Measurements from ENCODE around the gene B3GNT9. TPM values are rescaled to one million over a fixed set of nuclear protein-coding genes. Genes with fewer than 3 reads are reported as not detected.
A peak's percentile ranks its signal among the peaks of the same experiment; 100 is the strongest.

The B3GNT9 gene
- total RNA-seq, 1 experiment from 2014 or later: 3.8 TPM

- peak overlapping the region; percentile 95; the same call in 1 of the 2 replicates for H3K27ac ChIP-seq (ENCODE audit: low read depth, low read length)
- H3K27me3 ChIP-seq (ENCODE audit: insufficient read depth, low read length): no peaks in the 10 kb centered on the region
- H3K9me2 ChIP-seq (ENCODE audit: insufficient read depth): no peaks in the 10 kb centered on the region
- H3K4me3 ChIP-seq (replicated peaks in 1 of 2; ENCODE audit: low read depth in 1 of 2, low read length in 2 of 2): no peak overlapping the region
- ChIA-PET POLR2A (no interaction called here), RAD21 (ENCODE audit: low non-redundant PET in 1 of 2, low total read pairs in 2 of 2, uncharacterized antibody in 2 of 2, unreplicated experiment in 2 of 2) (no interaction called here), CTCF (interaction anchor here (1.0 to 3.4 kb wide), 3 partner anchors 12 to 159 kb away, joined by 3 to 14 read pairs (median 3); partner anchors contain the start of genes E2F4 and ELMO3)
- intact Hi-C loops (cut with micrococcal nuclease): no loop called here
- BruUV-seq (replicated peaks): no TSS peak
- no peak overlapping the region for H2AFZ ChIP-seq (ENCODE audit: low read depth, low read length, poor library complexity, severe bottlenecking)
- ATAC-seq (no peak), DNase-seq (ENCODE audit: low read depth, low spot score) (no peak)
- peaks cover 40 to 69% of the 10 kb centered on the region in 2 experiments for H3K4me1 ChIP-seq (ENCODE audit: control insufficient read depth in 1 of 2, insufficient read depth in 2 of 2, low read length in 2 of 2)
- H4K20me1 ChIP-seq (ENCODE audit: insufficient read depth): no peaks in the 10 kb centered on the region
- H3K79me2 ChIP-seq (ENCODE audit: insufficient read depth, low read length): peaks cover 11% of the 10 kb centered on the region
- H3K9ac ChIP-seq (ENCODE audit: low read length): no peak overlapping the region
- no peak overlapping the region for H3K4me2 ChIP-seq (ENCODE audit: low read length)
- TF ChIP-seq MAX (IDR thresholded peaks at IDR 0.05) (no peak), ZFX (IDR thresholded peaks at IDR 0.05) (no peak), ELF1 (IDR thresholded peaks at IDR 0.05; ENCODE audit: borderline replicate concordance, low read depth) (no peak), SIN3A (IDR thresholded peaks at IDR 0.05; ENCODE audit: low read depth) (no peak), FOSL1 (IDR thresholded peaks at IDR 0.05; ENCODE audit: low read depth) (no peak), YY1 (IDR thresholded peaks at IDR 0.05; ENCODE audit: extremely low read depth, insufficient replicate concordance, low read depth, low read length) (no peak), EZH2phosphoT487 (IDR thresholded peaks at IDR 0.05; ENCODE audit: borderline replicate concordance) (no peak), EZH2 (IDR thresholded peaks at IDR 0.05) (no peak), RAD21 (IDR thresholded peaks at IDR 0.05; ENCODE audit: low read depth) (no peak), ZNF274 (IDR thresholded peaks at IDR 0.05; ENCODE audit: low read depth, low read length) (no peak), CBX3 (IDR thresholded peaks at IDR 0.05; ENCODE audit: low read depth) (no peak), SRF (IDR thresholded peaks at IDR 0.05; ENCODE audit: low read depth) (no peak), CEBPB (IDR thresholded peaks at IDR 0.05; ENCODE audit: low read depth) (no peak), SP1 (IDR thresholded peaks at IDR 0.05; ENCODE audit: low read depth) (no peak), EGR1 (IDR thresholded peaks at IDR 0.05; ENCODE audit: low read depth) (no peak)
- TF ChIP-seq, protein P1, sequence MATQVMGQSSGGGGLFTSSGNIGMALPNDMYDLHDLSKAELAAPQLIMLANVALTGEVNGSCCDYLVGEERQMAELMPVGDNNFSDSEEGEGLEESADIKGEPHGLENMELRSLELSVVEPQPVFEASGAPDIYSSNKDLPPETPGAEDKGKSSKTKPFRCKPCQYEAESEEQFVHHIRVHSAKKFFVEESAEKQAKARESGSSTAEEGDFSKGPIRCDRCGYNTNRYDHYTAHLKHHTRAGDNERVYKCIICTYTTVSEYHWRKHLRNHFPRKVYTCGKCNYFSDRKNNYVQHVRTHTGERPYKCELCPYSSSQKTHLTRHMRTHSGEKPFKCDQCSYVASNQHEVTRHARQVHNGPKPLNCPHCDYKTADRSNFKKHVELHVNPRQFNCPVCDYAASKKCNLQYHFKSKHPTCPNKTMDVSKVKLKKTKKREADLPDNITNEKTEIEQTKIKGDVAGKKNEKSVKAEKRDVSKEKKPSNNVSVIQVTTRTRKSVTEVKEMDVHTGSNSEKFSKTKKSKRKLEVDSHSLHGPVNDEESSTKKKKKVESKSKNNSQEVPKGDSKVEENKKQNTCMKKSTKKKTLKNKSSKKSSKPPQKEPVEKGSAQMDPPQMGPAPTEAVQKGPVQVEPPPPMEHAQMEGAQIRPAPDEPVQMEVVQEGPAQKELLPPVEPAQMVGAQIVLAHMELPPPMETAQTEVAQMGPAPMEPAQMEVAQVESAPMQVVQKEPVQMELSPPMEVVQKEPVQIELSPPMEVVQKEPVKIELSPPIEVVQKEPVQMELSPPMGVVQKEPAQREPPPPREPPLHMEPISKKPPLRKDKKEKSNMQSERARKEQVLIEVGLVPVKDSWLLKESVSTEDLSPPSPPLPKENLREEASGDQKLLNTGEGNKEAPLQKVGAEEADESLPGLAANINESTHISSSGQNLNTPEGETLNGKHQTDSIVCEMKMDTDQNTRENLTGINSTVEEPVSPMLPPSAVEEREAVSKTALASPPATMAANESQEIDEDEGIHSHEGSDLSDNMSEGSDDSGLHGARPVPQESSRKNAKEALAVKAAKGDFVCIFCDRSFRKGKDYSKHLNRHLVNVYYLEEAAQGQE (IDR thresholded peaks at IDR 0.05; ENCODE audit: low read depth): no peak
- TF ChIP-seq, protein P2, sequence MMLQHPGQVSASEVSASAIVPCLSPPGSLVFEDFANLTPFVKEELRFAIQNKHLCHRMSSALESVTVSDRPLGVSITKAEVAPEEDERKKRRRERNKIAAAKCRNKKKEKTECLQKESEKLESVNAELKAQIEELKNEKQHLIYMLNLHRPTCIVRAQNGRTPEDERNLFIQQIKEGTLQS (IDR thresholded peaks at IDR 0.05): no peak
- TF ChIP-seq, protein P3, sequence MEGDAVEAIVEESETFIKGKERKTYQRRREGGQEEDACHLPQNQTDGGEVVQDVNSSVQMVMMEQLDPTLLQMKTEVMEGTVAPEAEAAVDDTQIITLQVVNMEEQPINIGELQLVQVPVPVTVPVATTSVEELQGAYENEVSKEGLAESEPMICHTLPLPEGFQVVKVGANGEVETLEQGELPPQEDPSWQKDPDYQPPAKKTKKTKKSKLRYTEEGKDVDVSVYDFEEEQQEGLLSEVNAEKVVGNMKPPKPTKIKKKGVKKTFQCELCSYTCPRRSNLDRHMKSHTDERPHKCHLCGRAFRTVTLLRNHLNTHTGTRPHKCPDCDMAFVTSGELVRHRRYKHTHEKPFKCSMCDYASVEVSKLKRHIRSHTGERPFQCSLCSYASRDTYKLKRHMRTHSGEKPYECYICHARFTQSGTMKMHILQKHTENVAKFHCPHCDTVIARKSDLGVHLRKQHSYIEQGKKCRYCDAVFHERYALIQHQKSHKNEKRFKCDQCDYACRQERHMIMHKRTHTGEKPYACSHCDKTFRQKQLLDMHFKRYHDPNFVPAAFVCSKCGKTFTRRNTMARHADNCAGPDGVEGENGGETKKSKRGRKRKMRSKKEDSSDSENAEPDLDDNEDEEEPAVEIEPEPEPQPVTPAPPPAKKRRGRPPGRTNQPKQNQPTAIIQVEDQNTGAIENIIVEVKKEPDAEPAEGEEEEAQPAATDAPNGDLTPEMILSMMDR (IDR thresholded peaks at IDR 0.05 in 2 of 3, conservative IDR thresholded peaks at IDR 0.05 in 1 of 3; ENCODE audit: borderline replicate concordance in 1 of 3, insufficient read depth in 1 of 3, low read depth in 2 of 3, low read length in 2 of 3): no peak
- H3K9me3 ChIP-seq (ENCODE audit: control insufficient read depth in 1 of 2, insufficient read depth in 1 of 2, low read depth in 1 of 2, low read length in 2 of 2): no peaks in the 10 kb centered on the region
- H3K36me3 ChIP-seq (ENCODE audit: control insufficient read depth in 1 of 2, insufficient read depth in 2 of 2, low read length in 2 of 2): 0 out of 4 replicates have a peak, but pooled peaks cover 0 to 3% of the 10 kb centered on the region in 2 experiments
These were observed 29.4 kb upstream of the B3GNT9 start for GRCh38 chr16:67180166-67180565.

Data from HCT116 (cell line).